Choroid plexus epithelial cell (primary cell): ENCODE measurements around the gene PPP1R27.
A peak's percentile ranks its signal among the peaks of the same experiment; 100 is the strongest.

ENCODE experiments used
- DNase-seq: peaks from one replicate; pipeline ENCODE4 v3.0.0-alpha.2; 2010; ENCODE audit warnings: low read depth
- H3K4me3 ChIP-seq: 2 replicates; pipeline ENCODE4 v1.5.1; 2011; ENCODE audit warnings: low read depth, mild to moderate bottlenecking, control low read depth, low read length, moderate library complexity
- CTCF ChIP-seq: conservative IDR thresholded peaks from 2 replicates; pipeline ENCODE4 v1.5.1; 2011; ENCODE audit warnings: low read depth, mild to moderate bottlenecking, control low read depth, inconsistent platforms, low read length, moderate library complexity

PPP1R27 gene

GRCh38 chr17:81834831-81835267, at the start of gene PPP1R27:
PPP1R27 (minus strand) TSS chr17:81835050; CDS start chr17:81834953, 97 bp downstream.
- TF ChIP-seq CTCF: no peak
- DNase-seq: no peak
- H3K4me3 ChIP-seq: peak within 1 kb of the TSS; percentile 76

- DNase-seq: no peak
- H3K4me3 ChIP-seq: no peak overlapping the region
- TF ChIP-seq CTCF: no peak
Measured at GRCh38 chr17:81884520-81884919, 49.7 kb upstream of the PPP1R27 start.

- TF ChIP-seq CTCF: no peak
- no peak overlapping the region for H3K4me3 ChIP-seq
- no peak for DNase-seq
Measured at GRCh38 chr17:81879121-81879520, 44.3 kb upstream of the PPP1R27 start.

- H3K4me3 ChIP-seq: no peak overlapping the region
- DNase-seq: no peak
- no peak for TF ChIP-seq CTCF
Measured at GRCh38 chr17:81878294-81878693, 43.4 kb upstream of the PPP1R27 start.

GRCh38 chr17:81877569-81877968, 42.7 kb upstream of the PPP1R27 start:
- DNase-seq: no peak
- no peak overlapping the region for H3K4me3 ChIP-seq
- no peak for TF ChIP-seq CTCF

GRCh38 chr17:81871387-81872230, 36.8 kb upstream of the PPP1R27 start:
- peak overlapping the region; percentile 82 for H3K4me3 ChIP-seq
- no peak for TF ChIP-seq CTCF
- peak; percentile 84 for DNase-seq

- peak within 1 kb of the TSS; percentile 82 for H3K4me3 ChIP-seq
- TF ChIP-seq CTCF: no peak
- DNase-seq: peak; percentile 10
Measured at GRCh38 chr17:81870981-81871386, 36.1 kb upstream of the PPP1R27 start, which contains the start of gene ARHGDIA. ARHGDIA (minus strand) TSS chr17:81871337; CDS start chr17:81869930, 1,407 bp downstream.
